ENCODE measurements around the gene PRSS35.

PRSS35 gene

GRCh38 chr6:83514866-83515466 lies 2.6 kb downstream of the PRSS35 start:
- TF ChIP-seq GLIS3 (CRISPR knock-in tag; IDR thresholded peaks at IDR 0.05) (no peak), CSRNP3 (CRISPR knock-in tag; IDR thresholded peaks at IDR 0.05) (no peak), TSHZ2 (CRISPR knock-in tag; IDR thresholded peaks at IDR 0.05) (no peak), CREB5 (CRISPR knock-in tag; IDR thresholded peaks at IDR 0.05; ENCODE audit: low read depth) (no peak), ZNF70 (CRISPR knock-in tag; IDR thresholded peaks at IDR 0.05) (no peak), ZNF8 (CRISPR knock-in tag; IDR thresholded peaks at IDR 0.05) (no peak), RARB (CRISPR knock-in tag; IDR thresholded peaks at IDR 0.05) (no peak), ZNF565 (CRISPR knock-in tag; conservative IDR thresholded peaks at IDR 0.05; ENCODE audit: low read depth) (no peak), CSDC2 (CRISPR knock-in tag; IDR thresholded peaks at IDR 0.05) (no peak), ISL1 (CRISPR knock-in tag; IDR thresholded peaks at IDR 0.05) (no peak), ESRRG (CRISPR knock-in tag; IDR thresholded peaks at IDR 0.05) (no peak), ARNTL (CRISPR knock-in tag; IDR thresholded peaks at IDR 0.05; ENCODE audit: borderline replicate concordance, low read depth) (no peak), POU6F1 (CRISPR knock-in tag; IDR thresholded peaks at IDR 0.05; ENCODE audit: borderline replicate concordance, low read depth) (no peak), ZFP30 (CRISPR knock-in tag; IDR thresholded peaks at IDR 0.05) (no peak), SNAI2 (CRISPR knock-in tag; IDR thresholded peaks at IDR 0.05) (no peak)
- peak; percentile 23; the same call in 1 of the 3 replicates for ATAC-seq

GRCh38 chr6:83517500-83517899 lies 5.2 kb downstream of the PRSS35 start:
- no peak for ATAC-seq
- TF ChIP-seq GLIS3 (CRISPR knock-in tag; IDR thresholded peaks at IDR 0.05) = no peak
- no peak for TF ChIP-seq ZNF565 (CRISPR knock-in tag; conservative IDR thresholded peaks at IDR 0.05; ENCODE audit: low read depth)
- no peak for TF ChIP-seq BACH2 (CRISPR knock-in tag; IDR thresholded peaks at IDR 0.05; ENCODE audit: borderline replicate concordance)
- TF ChIP-seq ZNF70 (CRISPR knock-in tag; IDR thresholded peaks at IDR 0.05) = no peak
- TF ChIP-seq TOX (CRISPR knock-in tag; IDR thresholded peaks at IDR 0.05; ENCODE audit: borderline replicate concordance) = no peak

- peak; percentile 76 for ATAC-seq
- TF ChIP-seq OSR1 (CRISPR knock-in tag; IDR thresholded peaks at IDR 0.05) = no peak
- TF ChIP-seq TSHZ2 (CRISPR knock-in tag; IDR thresholded peaks at IDR 0.05) = no peak
- no peak for TF ChIP-seq BACH2 (CRISPR knock-in tag; IDR thresholded peaks at IDR 0.05; ENCODE audit: borderline replicate concordance)
- TF ChIP-seq ARNTL (CRISPR knock-in tag; IDR thresholded peaks at IDR 0.05; ENCODE audit: borderline replicate concordance, low read depth) = no peak
- TF ChIP-seq GLIS3 (CRISPR knock-in tag; IDR thresholded peaks at IDR 0.05) = no peak
- no peak for TF ChIP-seq CREB5 (CRISPR knock-in tag; IDR thresholded peaks at IDR 0.05; ENCODE audit: low read depth)
- no peak for TF ChIP-seq CSDC2 (CRISPR knock-in tag; IDR thresholded peaks at IDR 0.05)
- TF ChIP-seq TOX (CRISPR knock-in tag; IDR thresholded peaks at IDR 0.05; ENCODE audit: borderline replicate concordance) = no peak
- TF ChIP-seq RARB (CRISPR knock-in tag; IDR thresholded peaks at IDR 0.05) = no peak
- TF ChIP-seq PATZ1 (CRISPR knock-in tag; IDR thresholded peaks at IDR 0.05; ENCODE audit: borderline replicate concordance) = no peak
- no peak for TF ChIP-seq POU6F1 (CRISPR knock-in tag; IDR thresholded peaks at IDR 0.05; ENCODE audit: borderline replicate concordance, low read depth)
- no peak for TF ChIP-seq ZNF70 (CRISPR knock-in tag; IDR thresholded peaks at IDR 0.05)
- TF ChIP-seq ZNF8 (CRISPR knock-in tag; IDR thresholded peaks at IDR 0.05) = no peak
Observed at GRCh38 chr6:83518816-83519480, 6.6 kb downstream of the PRSS35 start.
